ENCODE measurements around the gene DPH1.

The DPH1 gene

GRCh38 chr17:2075336-2076086 lies 45.6 kb downstream of the DPH1 start:
- Histone ChIP-seq H3K9ac (peak overlapping the region in 9 of 11 experiments; percentile 42 to 67 (median 62); a peak in 17 of 22 replicates), H3K27ac (peak overlapping the region in 9 of 11 experiments; percentile 64 to 83 (median 73); a peak in 18 of 22 replicates), H3K4me1 (peaks cover 62 to 76% (median 72%) of the 10 kb centered on the region in 10 experiments), H3K9me3 (replicated peaks in 1 of 11) (no peaks in the 10 kb centered on the region), H3K27me3 (no peaks in the 10 kb centered on the region), H3K36me3 (peaks cover 37 to 54% (median 41%) of the 10 kb centered on the region in 11 experiments), H3K4me3 (peak overlapping the region in 2 of 10 experiments; percentile 3 to 8; a peak in 1 of 20 replicates), H3K4me2 (peak overlapping the region; percentile 70 to 98 (median 92)), H4K20me1 (peaks cover 0 to 8% (median 0%) of the 10 kb centered on the region in 11 experiments; a peak in 2 of 22 replicates)
- no peak for TF ChIP-seq Cebpa-rat (IDR thresholded peaks at IDR 0.05)

GRCh38 chr17:2076087-2076984 lies 46.4 kb downstream of the DPH1 start:
- H3K9ac ChIP-seq: peak overlapping the region in 9 of 11 experiments; percentile 42 to 67 (median 62); a peak in 16 of 22 replicates
- peak overlapping the region; percentile 70 to 98 (median 92) for H3K4me2 ChIP-seq
- peaks cover 58 to 72% (median 66%) of the 10 kb centered on the region in 10 experiments for H3K4me1 ChIP-seq
- peak overlapping the region in 9 of 11 experiments; percentile 64 to 83 (median 73); a peak in 18 of 22 replicates for H3K27ac ChIP-seq
- no peak for TF ChIP-seq Cebpa-rat (IDR thresholded peaks at IDR 0.05)
- H3K4me3 ChIP-seq: peak overlapping the region in 2 of 10 experiments; percentile 3 to 8; a peak in 1 of 20 replicates
- H3K9me3 ChIP-seq (replicated peaks in 1 of 11): no peaks in the 10 kb centered on the region
- no peaks in the 10 kb centered on the region for H3K27me3 ChIP-seq
- peaks cover 0 to 11% (median 0%) of the 10 kb centered on the region in 11 experiments; a peak in 3 of 22 replicates for H4K20me1 ChIP-seq
- peaks cover 43 to 58% (median 48%) of the 10 kb centered on the region in 11 experiments for H3K36me3 ChIP-seq

GRCh38 chr17:2077040-2077439 lies 47.1 kb downstream of the DPH1 start:
- peaks cover 0 to 18% (median 0%) of the 10 kb centered on the region in 11 experiments; a peak in 4 of 22 replicates for H4K20me1 ChIP-seq
- peaks cover 48 to 58% (median 55%) of the 10 kb centered on the region in 11 experiments for H3K36me3 ChIP-seq
- H3K4me1 ChIP-seq: peaks cover 54 to 72% (median 61%) of the 10 kb centered on the region in 10 experiments
- H3K27me3 ChIP-seq: no peaks in the 10 kb centered on the region
- H3K9me3 ChIP-seq (replicated peaks in 1 of 11): no peaks in the 10 kb centered on the region
- H3K27ac ChIP-seq: peak overlapping the region in 7 of 11 experiments; percentile 64 to 83 (median 76); a peak in 11 of 22 replicates
- H3K9ac ChIP-seq: peak overlapping the region in 7 of 11 experiments; percentile 45 to 65 (median 62); a peak in 4 of 22 replicates
- H3K4me2 ChIP-seq: peak overlapping the region; percentile 70 to 98 (median 92)
- TF ChIP-seq Cebpa-rat (IDR thresholded peaks at IDR 0.05): no peak
- no peak overlapping the region for H3K4me3 ChIP-seq

- Histone ChIP-seq H3K27ac (no peak overlapping the region), H3K4me3 (no peak overlapping the region), H4K20me1 (peaks cover 0 to 59% (median 0%) of the 10 kb centered on the region in 11 experiments; a peak in 8 of 22 replicates), H3K36me3 (peaks cover 53 to 92% (median 69%) of the 10 kb centered on the region in 11 experiments), H3K9me3 (replicated peaks in 1 of 11) (no peaks in the 10 kb centered on the region), H3K27me3 (no peaks in the 10 kb centered on the region), H3K4me2 (peak overlapping the region in 4 of 11 experiments; percentile 23 to 94 (median 62); a peak in 7 of 22 replicates), H3K4me1 (peaks cover 48 to 72% (median 63%) of the 10 kb centered on the region in 10 experiments), H3K9ac (no peak overlapping the region)
- no peak for TF ChIP-seq Cebpa-rat (IDR thresholded peaks at IDR 0.05)
These were observed 51.6 kb downstream of the DPH1 start for GRCh38 chr17:2081564-2081963.

- H3K9ac ChIP-seq: no peak overlapping the region
- H3K9me3 ChIP-seq (replicated peaks in 1 of 11): no peaks in the 10 kb centered on the region
- no peak overlapping the region for H3K4me3 ChIP-seq
- peaks cover 48 to 72% (median 63%) of the 10 kb centered on the region in 10 experiments for H3K4me1 ChIP-seq
- peak overlapping the region in 2 of 11 experiments; percentile 68 to 73; a peak in 2 of 22 replicates for H3K27ac ChIP-seq
- H3K36me3 ChIP-seq: peaks cover 47 to 85% (median 62%) of the 10 kb centered on the region in 11 experiments
- no peak for TF ChIP-seq Cebpa-rat (IDR thresholded peaks at IDR 0.05)
- peaks cover 0 to 62% (median 0%) of the 10 kb centered on the region in 11 experiments; a peak in 8 of 22 replicates for H4K20me1 ChIP-seq
- H3K27me3 ChIP-seq: no peaks in the 10 kb centered on the region
- peak overlapping the region in 5 of 11 experiments; percentile 23 to 94 (median 34); a peak in 8 of 22 replicates for H3K4me2 ChIP-seq
These were observed 52.2 kb downstream of the DPH1 start for GRCh38 chr17:2082003-2082781.

DNA sequence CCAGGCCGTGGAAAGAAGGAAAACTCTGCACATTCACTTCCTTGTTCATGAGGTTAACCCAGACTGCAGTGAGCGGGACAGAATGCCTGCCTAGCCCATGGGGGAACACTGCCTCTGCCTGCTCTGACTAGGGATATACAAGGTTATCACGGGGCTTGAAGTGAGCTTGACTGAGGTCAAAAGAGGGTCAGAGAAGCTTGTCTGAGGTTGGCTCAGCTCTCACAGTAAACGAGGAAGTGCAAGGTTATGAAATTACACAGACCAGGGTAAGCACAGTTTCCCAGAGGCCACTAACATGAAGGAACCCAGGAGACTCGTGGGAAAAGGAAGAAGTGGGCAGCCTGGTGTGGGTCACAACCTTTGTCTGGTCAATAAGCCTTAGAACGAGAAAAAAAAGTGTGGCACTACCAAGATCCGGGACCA lies 53.7 kb downstream of the DPH1 start:
- H3K9ac ChIP-seq: peak overlapping the region in 9 of 11 experiments; percentile 12 to 60 (median 51); a peak in 15 of 22 replicates
- peak overlapping the region; percentile 71 to 99 (median 94) for H3K4me2 ChIP-seq
- H3K27ac ChIP-seq: peak overlapping the region in 9 of 11 experiments; percentile 42 to 73 (median 60); a peak in 17 of 22 replicates
- peaks cover 0 to 76% (median 0%) of the 10 kb centered on the region in 11 experiments; a peak in 8 of 22 replicates for H4K20me1 ChIP-seq
- peaks cover 34 to 71% (median 48%) of the 10 kb centered on the region in 11 experiments for H3K36me3 ChIP-seq
- H3K27me3 ChIP-seq: no peaks in the 10 kb centered on the region
- H3K4me1 ChIP-seq: peaks cover 55 to 78% (median 73%) of the 10 kb centered on the region in 10 experiments
- H3K9me3 ChIP-seq (replicated peaks in 1 of 11): no peaks in the 10 kb centered on the region
- peak overlapping the region in 1 of 10 experiments; percentile 20; a peak in 1 of 20 replicates for H3K4me3 ChIP-seq
- no peak for TF ChIP-seq Cebpa-rat (IDR thresholded peaks at IDR 0.05)

- Histone ChIP-seq H3K4me3 (peak overlapping the region in 1 of 10 experiments; percentile 20; a peak in 1 of 20 replicates), H3K36me3 (peaks cover 28 to 65% (median 42%) of the 10 kb centered on the region in 11 experiments), H3K27me3 (no peaks in the 10 kb centered on the region), H3K27ac (peak overlapping the region in 9 of 11 experiments; percentile 42 to 73 (median 60); a peak in 17 of 22 replicates), H3K4me1 (peaks cover 61 to 84% (median 79%) of the 10 kb centered on the region in 10 experiments), H3K9ac (peak overlapping the region in 9 of 11 experiments; percentile 12 to 60 (median 51); a peak in 15 of 22 replicates), H3K9me3 (replicated peaks in 1 of 11) (no peaks in the 10 kb centered on the region), H4K20me1 (peaks cover 0 to 82% (median 0%) of the 10 kb centered on the region in 11 experiments; a peak in 8 of 22 replicates), H3K4me2 (peak overlapping the region; percentile 71 to 99 (median 94))
- no peak for TF ChIP-seq Cebpa-rat (IDR thresholded peaks at IDR 0.05)
These were observed 54.2 kb downstream of the DPH1 start for GRCh38 chr17:2084036-2084765.

Data from BLaER1 treated with 17β-estradiol and CSF1 and Interleukin-3, amounts not matched to agents 10 nM and 100 nM (cell line).